Endothelial cell of umbilical vein (primary cell): Measurements from ENCODE around the gene SLC35G1. TPM values are rescaled to one million over a fixed set of nuclear protein-coding genes. Genes with fewer than 3 reads are reported as not detected.

Experiments
- Bru-seq: library from RNA; stranded (reverse); fragments of 400-500 nt; gene quantifications from one replicate; lab custom pipeline; 2021; lab: Mats Ljungman, UMichigan
- BruChase-seq, 2 experiments: library from RNA; stranded (reverse); fragments of 400-500 nt; gene quantifications; one replicate each; lab custom pipeline; 2021; lab: Mats Ljungman, UMichigan
- BruUV-seq: library from RNA; stranded (reverse); fragments of 400-500 nt; replicated peaks from 2 replicates; lab custom pipeline; 2021; lab: Mats Ljungman, UMichigan
- CTCF ChIA-PET: fragments of 300-600, 350-600 bp; sonication (Branson Sonifier 250); formaldehyde crosslinking; loops from one replicate; lab custom pipeline; 2021; ENCODE audit warnings: antibody characterized with exemption, inconsistent platforms; lab: Charles Lee
- POLR2A ChIA-PET: fragments of 300-600, 350-600 bp; sonication (Branson Sonifier 250); formaldehyde crosslinking; loops from one replicate; lab custom pipeline; 2021; ENCODE audit warnings: antibody characterized with exemption, inconsistent platforms; lab: Charles Lee
- DNase-seq: peaks from one replicate; pipeline ENCODE4 v3.0.0-alpha.2; 2011; ENCODE audit warnings: low read depth, low spot score
- FAIRE-seq: peaks from 2 replicates; lab custom pipeline; 2011; peaks lifted over from hg19 to GRCh38; lab: Jason Lieb, UNC
- H2AFZ ChIP-seq: 2 replicates; pipeline ENCODE4 v1.6.0; 2012; ENCODE audit warnings: low read depth, low read length, control low read depth, inconsistent platforms
- H3K27ac ChIP-seq: 2 replicates; pipeline ENCODE4 v1.5.1; 2011; ENCODE audit warnings: low read depth, mild to moderate bottlenecking, control low read depth, low read length, moderate library complexity; ENCODE audit not compliant: insufficient read depth
- H3K27me3 ChIP-seq, 2 experiments: 2 replicates each; pipeline versions ENCODE4 v1.6.0 to v1.6.1; 2011; ENCODE audit warnings: low read length in 2 of 2, mixed read lengths in 1 of 2; ENCODE audit not compliant: control insufficient read depth in 2 of 2, insufficient read depth in 2 of 2
- H3K36me3 ChIP-seq, 2 experiments: 2 replicates in 1 of 2; 3 replicates in 1 of 2; pipeline ENCODE4 v1.5.1; 2011; ENCODE audit warnings: low read length in 2 of 2, mild to moderate bottlenecking in 1 of 2, moderate library complexity in 1 of 2; ENCODE audit not compliant: control insufficient read depth in 2 of 2, insufficient read depth in 2 of 2; ENCODE audit errors: extremely low read depth in 1 of 2
- H3K4me1 ChIP-seq: 3 replicates; pipeline ENCODE4 v1.5.1; 2011; ENCODE audit warnings: mild to moderate bottlenecking, low read length; ENCODE audit not compliant: control insufficient read depth, insufficient read depth; ENCODE audit errors: extremely low read depth
- H3K4me2 ChIP-seq: 2 replicates; pipeline ENCODE4 v1.6.1; 2011; ENCODE audit warnings: low read length, control low read depth, mixed read lengths; ENCODE audit not compliant: insufficient read depth
- H3K4me3 ChIP-seq, 3 experiments: fragments of 200-600 bp in 1 of 3; sonication (generic), shearing (Covaris generic) in 1 of 3; replicated peaks in 1 of 3; 2 replicates each; pipeline ENCODE4 v1.5.1; 2011 to 2016; ENCODE audit warnings: control low read depth in 3 of 3, low read length in 3 of 3, mild to moderate bottlenecking in 2 of 3, inconsistent platforms in 1 of 3, low read depth in 1 of 3, moderate library complexity in 1 of 3; ENCODE audit not compliant: insufficient read depth in 1 of 3
- H3K79me2 ChIP-seq: 2 replicates; pipeline ENCODE4 v1.6.0; 2012; ENCODE audit warnings: low read length, inconsistent platforms; ENCODE audit not compliant: control insufficient read depth, insufficient read depth
- H3K9ac ChIP-seq: replicated peaks from 2 replicates; pipeline ENCODE3; 2011; ENCODE audit warnings: low read length, control low read depth; ENCODE audit not compliant: insufficient read depth; ENCODE audit errors: extremely low read depth
- H3K9me1 ChIP-seq: replicated peaks from 3 replicates; pipeline ENCODE4 v1.6.0; 2011; ENCODE audit warnings: mild to moderate bottlenecking, low read length; ENCODE audit not compliant: control insufficient read depth, insufficient read depth; ENCODE audit errors: extremely low read depth
- H3K9me3 ChIP-seq: replicated peaks from 2 replicates; pipeline ENCODE4 v1.5.1; 2012; ENCODE audit warnings: low read length, inconsistent platforms; ENCODE audit not compliant: control insufficient read depth, insufficient read depth
- H4K20me1 ChIP-seq: replicated peaks from 2 replicates; pipeline ENCODE3; 2011; ENCODE audit warnings: mild to moderate bottlenecking, low read length; ENCODE audit not compliant: control insufficient read depth, insufficient read depth; ENCODE audit errors: extremely low read depth
- EZH2 ChIP-seq: IDR thresholded peaks from 2 replicates; pipeline ENCODE4 v1.6.1; 2012; ENCODE audit warnings: borderline replicate concordance, low read depth, mild to moderate bottlenecking, moderate library complexity, low read length, inconsistent platforms; ENCODE audit not compliant: severe bottlenecking
- FOS ChIP-seq: IDR thresholded peaks from 2 replicates; pipeline ENCODE4 v1.6.1; 2011; ENCODE audit warnings: mild to moderate bottlenecking, low read length, moderate library complexity, borderline replicate concordance; ENCODE audit not compliant: insufficient read depth
- GATA2 ChIP-seq: IDR thresholded peaks from 2 replicates; pipeline ENCODE4 v1.7.0; 2011; ENCODE audit warnings: low read depth, mild to moderate bottlenecking, moderate library complexity, mixed read lengths, low read length; ENCODE audit not compliant: insufficient read length, insufficient read depth
- JUN ChIP-seq: IDR thresholded peaks from 2 replicates; pipeline ENCODE4 v1.6.1; 2011; ENCODE audit warnings: borderline replicate concordance, low read depth; ENCODE audit not compliant: insufficient read length, insufficient read depth
- MAX ChIP-seq: IDR thresholded peaks from 2 replicates; pipeline ENCODE4 v1.6.1; 2011; ENCODE audit not compliant: insufficient read depth, insufficient read length
- MYC ChIP-seq: IDR thresholded peaks from one replicate; pipeline ENCODE4 v1.6.1; 2011; ENCODE audit warnings: mild to moderate bottlenecking, low read depth, low read length
- POLR2A ChIP-seq: IDR thresholded peaks from 2 replicates; pipeline ENCODE4 v1.6.1; 2012; ENCODE audit warnings: low read depth, mild to moderate bottlenecking, control low read depth, low read length
- POLR2AphosphoS5 ChIP-seq: IDR thresholded peaks from 2 replicates; pipeline ENCODE4 v1.6.1; 2012; ENCODE audit warnings: low read depth, mild to moderate bottlenecking, control low read depth, low read length, moderate library complexity; ENCODE audit not compliant: insufficient read depth
- dilution Hi-C: fragments of 300-500 bp; cut with MboI; formaldehyde crosslinking; loops from one replicate; pipeline ENCODE4 v1.15.0; 2019; ENCODE audit warnings: low sequenced_read_pairs; ENCODE audit not compliant: extremely low pct_ligation_motif_present
- intact Hi-C: fragments of 100-400 bp; cut with micrococcal nuclease; formaldehyde crosslinking; loops from one replicate; pipeline ENCODE4 v1.10.0; 2022
- long read RNA-seq: library from polyadenylated mRNA; stranded (forward); transcript quantifications from one replicate; pipeline ENCODE4 v2.0.0, GENCODE V29; 2021
- polyA minus RNA-seq, 3 experiments: library from RNA; depleted of rRNA, polyadenylated mRNA; stranded (reverse); fragments of >200 nt; gene quantifications; 1 replicate in 1 of 3; 2 replicates in 2 of 3; pipeline ENCODE4 v1.2.3, GENCODE V29; 2011
- polyA plus RNA-seq, 4 experiments: library from polyadenylated mRNA; depleted of rRNA in 3 of 4; stranded (reverse) in 3 of 4; unstranded in 1 of 4; fragments of >200 nt; gene quantifications; 2 replicates each; pipeline versions ENCODE4 v1.2.1 to v1.2.3, GENCODE V29; 2011 to 2012; ENCODE audit warnings: missing spikeins in 1 of 4
- total RNA-seq: library from RNA; stranded (reverse); gene quantifications from 2 replicates; pipeline ENCODE4 v1.2.3, GENCODE V29; 2021

SLC35G1 gene
- total RNA-seq (3.3 and 4.1 TPM in 2 replicates), polyA plus RNA-seq (2.4 and 2.5 TPM in 2 replicates), polyA minus RNA-seq (3.4 and 3.5 TPM in 2 replicates), Bru-seq, nascent RNA (percentile 55 among the genes with signal in this experiment), BruChase-seq, experiment 1, labeled RNA remaining after a 6-hour chase (percentile 45 among the genes with signal in this experiment), BruChase-seq, experiment 2, labeled RNA remaining after a 2-hour chase (percentile 45 among the genes with signal in this experiment)
- polyA plus RNA-seq (2011; cell fraction: cytosol; rRNA removed): 2.3 and 2.9 TPM in 2 replicates
- polyA plus RNA-seq (2011; cell fraction: nucleus; rRNA removed): 2.1 and 2.6 TPM in 2 replicates
- polyA plus RNA-seq (2012): 3.7 and 4.5 TPM in 2 replicates
- polyA minus RNA-seq (2011; cell fraction: cytosol; rRNA and poly(A)+ RNA removed): 7.5 TPM
- polyA minus RNA-seq (2011; cell fraction: nucleus; rRNA and poly(A)+ RNA removed): 1.8 and 2.2 TPM in 2 replicates
- long read RNA-seq, transcript SLC35G1-203 (3 exons, 3,036 nt): major isoform, 6 of 17 reads
- long read RNA-seq, partial matches to known transcripts: 1 of 17 reads
- long read RNA-seq, other reads (novel, unspliced or antisense): 9 of 17 reads

- dilution Hi-C loops: no loop called here
- peak; percentile 81 for DNase-seq
- peaks cover 5 to 6% of the 10 kb centered on the region in 2 experiments for H3K27me3 ChIP-seq
- H3K9me1 ChIP-seq: no peaks in the 10 kb centered on the region
- peak; percentile 56 for FAIRE-seq
- H3K27ac ChIP-seq: peak within 1 kb of the TSS; percentile 16
- POLR2A ChIA-PET: no interaction called here
- no peaks in the 10 kb centered on the region for H3K36me3 ChIP-seq
- TF ChIP-seq MAX (peak; percentile 21), JUN (no peak), EZH2 (no peak), GATA2 (no peak), POLR2A (peak; percentile 97), FOS (no peak), MYC (no peak), POLR2AphosphoS5 (peak; percentile 83)
- H3K79me2 ChIP-seq: no peaks in the 10 kb centered on the region
- H3K9ac ChIP-seq: peak within 1 kb of the TSS; percentile 43
- peak within 1 kb of the TSS; percentile 55 to 77 (median 65) for H3K4me3 ChIP-seq
- no TSS peak for BruUV-seq
- peak within 1 kb of the TSS; percentile 93 for H3K4me2 ChIP-seq
- no peaks in the 10 kb centered on the region for H3K9me3 ChIP-seq
- H4K20me1 ChIP-seq: no peaks in the 10 kb centered on the region
- intact Hi-C loops: no loop called here
- H3K4me1 ChIP-seq: peaks cover 7% of the 10 kb centered on the region
- peak within 1 kb of the TSS; percentile 99 for H2AFZ ChIP-seq
- CTCF ChIA-PET: interaction anchor here (0.6 to 2.6 kb wide), 4 partner anchors 23 to 550 kb away, joined by 3 to 18 read pairs (median 4); no protein-coding TSS in a partner anchor
Observed at GRCh38 chr10:93893646-93894515, at the start of gene SLC35G1. SLC35G1 (plus strand) TSS chr10:93893978; CDS start chr10:93894034, 56 bp downstream.
